ENCODE results near the gene POLR3E. TPM values are rescaled to one million over a fixed set of nuclear protein-coding genes. Genes with fewer than 3 reads are reported as not detected.

The POLR3E gene
- total RNA-seq, 1 donor from 2014 or later = 26.7 TPM

DNA sequence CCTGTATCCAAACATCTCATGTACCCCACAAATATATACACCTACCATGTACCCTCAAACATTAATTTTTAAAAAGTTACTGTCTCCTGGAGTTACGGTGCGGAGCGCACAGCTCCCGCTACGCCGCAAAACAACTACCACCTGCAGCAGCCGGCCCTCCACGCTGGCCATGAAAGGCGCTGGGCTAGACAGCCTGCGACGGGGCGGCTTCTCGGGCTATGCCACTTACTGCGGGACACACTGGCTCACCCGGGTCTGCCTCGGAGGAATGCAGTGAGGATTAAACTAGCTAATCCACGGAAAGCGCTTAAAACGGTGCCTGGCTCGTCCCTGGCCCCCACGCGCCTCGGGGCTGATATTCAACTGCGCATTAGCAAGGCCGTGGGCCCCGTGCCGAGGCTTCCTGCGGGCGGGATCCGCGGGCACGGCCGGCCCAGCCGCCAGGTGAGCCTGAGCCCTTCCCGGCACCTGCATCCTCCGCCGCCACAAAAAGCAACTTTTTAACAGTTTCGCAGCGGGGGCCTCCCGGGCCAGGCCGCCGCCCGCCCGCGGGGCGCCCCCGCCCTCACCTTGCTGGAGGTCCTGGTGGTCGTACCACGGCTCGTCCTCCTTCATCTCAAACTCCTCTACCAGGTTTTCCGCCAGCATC, 76.6 kb downstream of the POLR3E start:
- Mint-ChIP-seq H3K27ac (ENCODE audit: unreplicated experiment) (peak overlapping the region; percentile 94), H3K9me3 (ENCODE audit: low read depth) (no peaks in the 10 kb centered on the region), H3K27me3 (ENCODE audit: low read depth) (no peaks in the 10 kb centered on the region), H3K36me3 (ENCODE audit: low read depth) (peaks cover 2% of the 10 kb centered on the region), H3K4me3 (ENCODE audit: unreplicated experiment) (peak overlapping the region; percentile 96), H3K4me1 (ENCODE audit: low read depth) (peaks cover 55% of the 10 kb centered on the region)
- TF ChIP-seq, protein P1, sequence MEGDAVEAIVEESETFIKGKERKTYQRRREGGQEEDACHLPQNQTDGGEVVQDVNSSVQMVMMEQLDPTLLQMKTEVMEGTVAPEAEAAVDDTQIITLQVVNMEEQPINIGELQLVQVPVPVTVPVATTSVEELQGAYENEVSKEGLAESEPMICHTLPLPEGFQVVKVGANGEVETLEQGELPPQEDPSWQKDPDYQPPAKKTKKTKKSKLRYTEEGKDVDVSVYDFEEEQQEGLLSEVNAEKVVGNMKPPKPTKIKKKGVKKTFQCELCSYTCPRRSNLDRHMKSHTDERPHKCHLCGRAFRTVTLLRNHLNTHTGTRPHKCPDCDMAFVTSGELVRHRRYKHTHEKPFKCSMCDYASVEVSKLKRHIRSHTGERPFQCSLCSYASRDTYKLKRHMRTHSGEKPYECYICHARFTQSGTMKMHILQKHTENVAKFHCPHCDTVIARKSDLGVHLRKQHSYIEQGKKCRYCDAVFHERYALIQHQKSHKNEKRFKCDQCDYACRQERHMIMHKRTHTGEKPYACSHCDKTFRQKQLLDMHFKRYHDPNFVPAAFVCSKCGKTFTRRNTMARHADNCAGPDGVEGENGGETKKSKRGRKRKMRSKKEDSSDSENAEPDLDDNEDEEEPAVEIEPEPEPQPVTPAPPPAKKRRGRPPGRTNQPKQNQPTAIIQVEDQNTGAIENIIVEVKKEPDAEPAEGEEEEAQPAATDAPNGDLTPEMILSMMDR (IDR thresholded peaks at IDR 0.05) = no peak
- no peak for DNase-seq (ENCODE audit: low spot score)

DNA sequence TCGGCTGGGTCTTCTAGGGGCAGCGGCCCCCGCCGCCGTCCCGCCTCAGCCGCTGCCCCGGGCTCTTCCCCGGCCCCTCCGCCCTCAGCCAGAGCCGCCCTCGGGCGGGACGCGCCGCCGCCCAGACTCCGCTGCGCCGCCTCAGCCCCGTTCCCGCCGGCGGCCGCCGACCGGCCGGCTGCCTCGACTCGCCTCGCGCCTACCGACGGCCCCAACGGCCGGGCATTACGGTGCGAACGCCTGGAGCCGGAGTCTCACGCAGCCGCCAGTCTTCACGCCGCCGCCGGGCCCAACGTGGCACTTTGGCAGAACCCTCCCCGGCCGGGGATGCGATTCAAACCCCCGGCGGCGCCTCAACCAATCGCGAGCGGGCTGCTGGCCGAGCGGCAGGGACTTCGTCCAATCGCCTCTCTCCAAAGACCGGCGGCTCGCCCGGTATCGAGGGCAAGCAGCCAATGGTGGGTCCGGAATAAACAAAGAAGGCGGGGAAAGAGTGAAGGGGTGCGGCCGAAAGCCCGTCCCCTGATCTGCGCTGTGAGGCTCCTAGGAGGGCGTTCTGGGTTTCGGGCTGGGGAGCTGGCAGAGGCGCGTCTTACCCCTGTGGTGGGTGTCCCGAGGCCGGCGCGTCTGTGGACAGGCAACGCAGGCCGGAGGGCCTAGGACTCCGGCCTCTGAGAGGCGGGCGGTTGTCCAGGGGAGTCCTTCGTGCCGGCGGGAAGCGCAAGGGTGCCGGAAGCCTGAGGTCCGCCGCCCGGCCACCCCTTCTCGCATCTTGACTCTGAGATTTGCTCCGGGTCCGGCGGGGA, 77.3 kb downstream of the POLR3E start, which contains the start of gene CDR2:
TSS of gene CDR2 (minus strand) at position 309 of the 806 bp plus-strand sequence. CDS start 310 bp downstream, outside the sequence.
- TF ChIP-seq, protein P1 (IDR thresholded peaks at IDR 0.05) = no peak
- peaks cover 48% of the 10 kb centered on the region for H3K4me1 Mint-ChIP-seq (ENCODE audit: low read depth)
- peaks cover 2% of the 10 kb centered on the region for H3K36me3 Mint-ChIP-seq (ENCODE audit: low read depth)
- peak; percentile 99 for DNase-seq (ENCODE audit: low spot score)
- H3K4me3 Mint-ChIP-seq (ENCODE audit: unreplicated experiment) = peak within 1 kb of the TSS; percentile 96
- H3K27me3 Mint-ChIP-seq (ENCODE audit: low read depth) = no peaks in the 10 kb centered on the region
- peak within 1 kb of the TSS; percentile 94 for H3K27ac Mint-ChIP-seq (ENCODE audit: unreplicated experiment)
- H3K9me3 Mint-ChIP-seq (ENCODE audit: low read depth) = no peaks in the 10 kb centered on the region

DNA sequence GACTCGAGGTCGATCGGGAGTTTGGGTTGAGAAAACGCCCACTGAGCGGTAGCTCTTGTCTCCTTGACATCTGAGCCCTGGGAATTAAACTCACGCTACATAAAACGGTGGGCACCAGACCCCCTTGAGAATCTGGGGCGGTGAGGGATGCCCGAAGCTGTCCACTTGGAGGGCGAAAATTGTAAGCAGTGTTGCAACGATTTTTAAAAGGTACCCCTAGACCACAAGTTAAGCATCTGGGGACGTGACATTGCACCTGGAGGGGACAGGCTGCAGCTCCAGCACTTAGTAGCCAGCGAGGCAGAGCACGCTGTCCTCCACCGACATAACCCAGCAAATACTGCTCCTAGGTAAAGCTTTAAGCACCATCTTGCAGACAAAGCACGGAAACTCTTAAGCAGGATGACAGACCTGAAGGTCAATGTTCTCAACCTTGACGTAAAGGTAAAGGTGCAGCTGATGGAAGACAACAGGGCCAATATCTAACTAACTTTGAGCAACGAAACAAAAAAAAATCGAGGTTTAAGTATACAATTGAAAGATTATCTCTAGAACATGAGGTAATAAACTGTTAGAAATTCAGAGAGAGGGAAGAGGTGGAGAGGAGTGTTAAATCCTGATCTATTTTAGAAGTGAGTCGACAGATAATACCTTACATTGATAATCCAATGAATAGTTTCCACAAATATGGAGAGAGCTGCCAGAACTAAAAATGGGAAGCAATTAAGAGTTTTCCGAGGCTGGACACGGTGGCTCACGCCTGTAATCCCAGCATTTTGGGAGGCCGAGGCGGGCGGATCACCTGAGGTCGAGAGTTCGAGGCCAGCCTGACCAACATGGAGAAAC, 78.1 kb downstream of the POLR3E start:
- peak overlapping the region; percentile 96 for H3K4me3 Mint-ChIP-seq (ENCODE audit: unreplicated experiment)
- peaks cover 41% of the 10 kb centered on the region for H3K4me1 Mint-ChIP-seq (ENCODE audit: low read depth)
- H3K27ac Mint-ChIP-seq (ENCODE audit: unreplicated experiment) = peak overlapping the region; percentile 93
- TF ChIP-seq, protein P1 (IDR thresholded peaks at IDR 0.05) = no peak
- peaks cover 2% of the 10 kb centered on the region for H3K36me3 Mint-ChIP-seq (ENCODE audit: low read depth)
- no peak for DNase-seq (ENCODE audit: low spot score)
- no peaks in the 10 kb centered on the region for H3K27me3 Mint-ChIP-seq (ENCODE audit: low read depth)
- no peaks in the 10 kb centered on the region for H3K9me3 Mint-ChIP-seq (ENCODE audit: low read depth)

DNA sequence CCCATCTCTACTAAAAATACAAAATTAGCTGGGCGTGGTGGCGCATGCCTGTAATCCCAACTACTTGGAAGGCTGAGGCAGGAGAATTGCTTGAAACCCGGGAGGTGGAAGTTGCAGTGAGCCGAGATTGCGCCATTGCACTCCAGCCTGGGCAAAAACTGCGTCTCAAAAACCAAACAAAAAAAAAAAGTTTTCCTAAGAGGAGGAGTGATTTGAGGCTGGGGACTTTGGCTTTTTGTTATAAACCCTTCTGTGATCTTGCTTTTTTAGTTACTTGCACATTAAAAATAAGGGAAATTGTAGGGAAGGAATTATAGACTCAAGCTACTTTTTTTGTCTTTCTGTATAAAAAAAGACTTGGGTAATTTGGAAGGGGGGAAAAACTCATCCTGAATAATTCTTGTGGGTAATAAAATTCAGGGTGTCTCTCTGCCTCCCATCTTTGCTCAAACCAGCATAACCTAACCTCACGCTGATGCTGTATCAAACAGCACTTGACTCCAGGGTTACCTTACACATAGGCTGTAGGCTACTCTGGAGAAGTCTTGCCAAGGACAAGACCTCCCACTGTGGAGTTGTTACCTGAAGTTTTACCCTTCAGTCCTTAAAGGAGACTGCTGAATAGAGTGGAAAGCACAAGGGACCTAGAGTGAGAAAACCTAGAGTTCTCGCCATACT, 78.9 kb downstream of the POLR3E start:
- Mint-ChIP-seq H3K36me3 (ENCODE audit: low read depth) (peaks cover 2% of the 10 kb centered on the region), H3K9me3 (ENCODE audit: low read depth) (no peaks in the 10 kb centered on the region), H3K4me1 (ENCODE audit: low read depth) (peaks cover 36% of the 10 kb centered on the region), H3K4me3 (ENCODE audit: unreplicated experiment) (no peak overlapping the region), H3K27ac (ENCODE audit: unreplicated experiment) (no peak overlapping the region), H3K27me3 (ENCODE audit: low read depth) (no peaks in the 10 kb centered on the region)
- no peak for DNase-seq (ENCODE audit: low spot score)
- TF ChIP-seq, protein P1 (IDR thresholded peaks at IDR 0.05) = no peak

All from chondrocyte (in vitro differentiated cells).